IPS-NIHi7 (cell line): ENCODE data around the gene HOXD3.

ENCODE experiments used
- DNase-seq: peaks from one replicate; pipeline ENCODE4 v3.0.0; 2012; ENCODE audit warnings: mixed read lengths; ENCODE audit errors: extremely low spot score

HOXD3 gene

GRCh38 chr2:176156807-176157498 lies at the start of gene HOXD3:
TSS of gene HOXD3 (plus strand) at chr2:176157307. CDS start at chr2:176169115, 11,808 bp downstream.
- DNase-seq, result no peak

DNA sequence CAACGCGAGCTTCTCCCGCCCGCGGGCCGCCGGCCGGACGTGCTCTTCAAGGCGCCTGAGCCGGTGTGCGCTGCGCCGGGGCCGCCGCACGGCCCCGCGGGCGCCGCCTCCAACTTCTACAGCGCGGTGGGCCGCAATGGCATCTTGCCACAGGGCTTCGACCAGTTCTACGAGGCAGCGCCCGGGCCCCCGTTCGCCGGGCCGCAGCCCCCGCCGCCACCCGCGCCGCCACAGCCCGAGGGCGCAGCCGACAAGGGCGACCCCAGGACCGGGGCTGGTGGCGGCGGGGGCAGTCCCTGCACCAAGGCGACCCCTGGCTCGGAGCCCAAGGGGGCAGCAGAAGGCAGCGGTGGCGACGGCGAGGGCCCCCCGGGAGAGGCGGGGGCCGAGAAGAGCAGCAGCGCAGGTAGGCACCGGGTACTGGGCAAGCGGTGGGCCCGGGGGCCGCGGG lies 49.4 kb upstream of the HOXD3 start:
- DNase-seq, result no peak

DNA sequence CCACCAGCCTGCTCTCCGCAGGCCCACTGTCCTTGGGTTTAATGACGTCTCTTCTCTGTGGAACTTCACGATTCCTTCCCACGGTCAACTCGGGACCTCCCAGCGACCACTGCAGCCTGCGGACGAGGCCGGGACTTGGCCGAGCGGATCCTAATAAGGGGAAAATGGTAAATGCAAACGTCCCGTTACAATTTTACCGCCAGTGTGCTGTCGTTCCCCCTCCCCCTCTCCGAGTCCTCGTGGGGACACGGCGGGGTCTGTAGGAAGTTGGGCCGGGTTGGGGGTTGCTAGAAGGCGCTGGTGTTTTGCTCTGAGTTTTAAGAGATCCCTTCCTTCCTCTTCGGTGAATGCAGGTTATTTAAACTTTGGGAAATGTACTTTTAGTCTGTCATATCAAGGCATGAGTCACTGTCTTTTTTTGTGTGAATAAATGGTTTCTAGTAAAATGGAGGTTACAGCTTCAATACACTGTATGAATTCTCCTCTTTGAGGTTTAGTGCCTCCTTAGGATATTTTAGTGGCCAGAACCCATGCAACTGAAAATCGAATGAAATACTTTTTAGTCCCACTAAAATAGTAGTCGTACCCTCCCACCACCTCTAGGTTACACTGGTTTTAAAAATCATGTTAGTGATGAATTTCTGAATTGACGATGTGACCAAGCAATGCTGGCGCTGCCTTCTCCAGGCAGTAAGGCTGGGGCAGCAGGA lies 47.8 kb upstream of the HOXD3 start:
- DNase-seq, result no peak

DNA sequence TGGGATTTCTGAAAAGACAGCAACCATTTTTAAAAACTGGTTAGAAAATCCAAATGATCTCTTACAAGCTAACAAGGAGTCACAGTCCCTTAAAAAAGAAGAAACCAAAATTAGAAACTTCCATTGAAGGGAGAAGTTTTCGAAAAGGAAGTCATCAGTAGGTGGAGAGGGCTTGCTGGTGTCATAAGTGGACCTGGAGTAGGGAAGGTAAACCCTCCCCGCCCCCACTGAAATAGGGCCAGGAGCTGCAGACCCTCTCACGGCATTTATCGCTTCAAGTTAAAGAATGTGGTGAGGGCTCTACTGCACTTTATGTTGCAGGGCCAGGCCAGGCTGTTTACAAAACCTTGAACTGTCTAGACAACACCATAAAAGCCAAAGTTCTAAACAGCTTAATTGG lies 47.2 kb upstream of the HOXD3 start:
- DNase-seq, result no peak

- no peak for DNase-seq
Measured at GRCh38 chr2:176110415-176111308, 46.4 kb upstream of the HOXD3 start.

DNA sequence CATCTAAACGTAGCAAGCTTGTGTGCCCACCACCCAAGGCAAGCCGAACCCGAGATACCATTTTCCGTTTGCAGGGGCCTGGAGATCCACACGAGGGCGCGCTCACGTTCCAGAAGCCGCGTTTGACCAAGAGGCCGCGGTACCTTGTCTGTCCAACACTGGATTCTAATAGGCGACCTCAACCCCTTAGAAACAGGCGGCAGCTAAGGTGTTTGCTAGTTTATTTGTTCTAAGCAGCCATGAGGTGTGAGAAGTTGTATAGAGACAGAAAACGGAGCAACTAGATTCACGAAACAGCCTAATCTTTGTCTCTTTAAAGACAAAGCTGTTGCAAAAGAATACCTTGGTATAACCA lies 45.8 kb upstream of the HOXD3 start:
- DNase-seq, result no peak

DNA sequence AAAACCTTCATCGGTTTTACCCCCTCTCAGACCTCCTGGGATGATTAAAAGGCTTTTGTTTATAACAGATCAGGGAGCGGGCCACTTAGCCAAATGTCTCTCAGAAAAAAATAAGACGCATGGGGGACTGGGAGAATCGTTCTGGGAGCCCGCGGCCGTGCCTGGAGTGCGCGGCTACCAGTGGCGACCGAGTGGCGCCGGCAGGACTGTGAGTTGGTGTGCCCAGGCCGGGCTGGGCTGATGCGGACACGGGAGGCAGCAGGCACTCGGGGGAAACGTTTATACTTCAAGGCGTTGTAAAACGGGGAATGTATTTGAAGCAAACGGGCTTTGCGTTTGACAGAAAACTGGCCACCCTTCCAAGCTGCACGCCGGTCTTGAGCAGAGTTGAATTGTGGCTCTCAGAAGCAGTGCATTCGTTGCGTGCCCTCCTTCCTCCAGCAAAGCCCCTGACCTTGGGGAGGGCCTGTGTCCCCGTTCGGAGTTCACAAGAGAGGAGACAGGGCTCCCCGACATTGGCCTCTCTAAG lies 45.2 kb upstream of the HOXD3 start:
- DNase-seq, result no peak

GRCh38 chr2:176112375-176113302 lies 44.5 kb upstream of the HOXD3 start:
- no peak for DNase-seq

DNA sequence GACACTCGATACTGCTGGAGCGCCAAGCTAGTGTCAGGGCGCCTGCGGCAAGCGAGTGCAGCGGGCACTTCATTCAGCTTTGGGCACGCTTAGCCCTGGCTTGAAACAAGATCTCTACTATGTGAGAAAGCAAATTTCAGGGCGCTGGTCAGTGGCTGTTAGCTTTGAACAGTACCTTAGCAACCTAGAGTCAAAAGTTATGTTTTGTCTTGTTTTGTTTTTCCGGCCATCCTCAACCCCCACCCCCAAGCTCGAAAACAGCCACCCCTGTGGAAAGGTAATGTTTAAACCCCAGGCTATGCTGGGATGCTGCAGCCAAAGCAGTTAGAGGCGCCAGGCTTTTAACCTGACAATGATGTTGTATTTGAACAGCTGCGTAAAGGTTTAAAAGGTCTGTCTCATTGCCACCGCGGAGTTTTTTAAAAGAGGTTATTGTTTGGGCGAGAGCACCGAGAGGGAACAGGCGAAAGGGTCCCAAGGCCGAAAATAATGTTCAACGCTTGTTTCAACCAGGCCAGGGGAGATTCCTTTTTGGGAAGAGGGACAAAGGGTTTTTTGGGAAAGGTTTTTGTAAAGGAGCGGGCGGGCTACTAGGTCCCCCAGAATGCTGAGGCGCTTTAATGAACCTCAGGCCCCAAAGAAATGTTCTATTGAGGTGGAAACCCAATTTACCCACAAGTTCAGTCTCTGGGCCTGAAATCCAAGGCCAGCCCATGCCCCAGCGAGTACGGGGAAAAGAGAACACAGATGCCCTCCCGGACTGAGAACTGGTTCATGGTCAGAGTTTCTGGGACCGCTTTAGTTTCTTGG lies 42.8 kb upstream of the HOXD3 start:
- no peak for DNase-seq

GRCh38 chr2:176114930-176115625 lies 42.0 kb upstream of the HOXD3 start:
- DNase-seq, result no peak

- peak; percentile 69 for DNase-seq
Measured at GRCh38 chr2:176115883-176116813, 41.0 kb upstream of the HOXD3 start, which contains the start of gene HOXD10. TSS of gene HOXD10 (plus strand) at chr2:176116778. CDS start at chr2:176116834, 56 bp downstream.

DNA sequence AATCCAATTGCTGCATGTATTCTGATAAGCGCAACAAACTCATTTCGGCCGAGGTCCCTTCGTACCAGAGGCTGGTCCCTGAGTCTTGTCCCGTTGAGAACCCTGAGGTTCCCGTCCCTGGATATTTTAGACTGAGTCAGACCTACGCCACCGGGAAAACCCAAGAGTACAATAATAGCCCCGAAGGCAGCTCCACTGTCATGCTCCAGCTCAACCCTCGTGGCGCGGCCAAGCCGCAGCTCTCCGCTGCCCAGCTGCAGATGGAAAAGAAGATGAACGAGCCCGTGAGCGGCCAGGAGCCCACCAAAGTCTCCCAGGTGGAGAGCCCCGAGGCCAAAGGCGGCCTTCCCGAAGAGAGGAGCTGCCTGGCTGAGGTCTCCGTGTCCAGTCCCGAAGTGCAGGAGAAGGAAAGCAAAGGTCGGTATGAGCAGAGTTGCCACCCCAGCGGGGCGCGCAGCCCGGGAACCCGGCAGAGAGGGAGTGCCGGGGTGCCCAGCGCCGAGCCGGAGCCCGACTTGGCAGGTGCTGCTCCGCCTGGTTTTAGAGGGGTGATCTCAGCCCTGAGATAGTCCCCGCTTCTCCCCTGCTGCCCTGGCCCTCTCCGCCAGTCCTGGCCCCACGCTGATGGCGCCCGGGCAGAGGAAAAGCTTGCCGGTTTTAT lies 39.8 kb upstream of the HOXD3 start:
- DNase-seq, result no peak

DNA sequence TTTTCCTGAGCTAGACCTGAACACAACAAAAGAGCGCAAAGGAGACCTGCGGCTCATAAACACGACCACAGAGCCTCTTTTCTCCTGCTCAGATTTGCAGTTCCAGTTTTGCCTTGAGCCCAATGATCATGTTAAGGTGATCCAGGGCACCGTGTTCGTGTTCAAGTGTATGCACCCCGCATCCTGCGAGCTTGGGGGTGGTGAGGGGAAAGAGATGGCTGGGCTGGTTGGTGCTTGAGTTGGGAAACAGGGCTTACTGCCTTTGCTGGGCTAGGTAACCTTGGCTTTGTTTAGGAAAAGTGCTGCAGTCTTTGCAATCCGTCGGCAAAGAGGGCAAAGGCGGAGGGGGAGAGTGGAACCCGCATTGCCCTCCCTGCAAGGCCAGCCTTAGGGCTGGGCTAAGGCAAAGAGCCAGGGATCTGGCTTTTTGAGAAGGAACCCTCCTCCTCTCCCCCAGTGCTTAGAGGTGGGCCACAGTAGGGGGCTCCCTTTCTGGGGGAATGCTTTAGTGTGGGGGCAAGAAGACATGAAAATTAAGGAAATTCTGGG lies 39.2 kb upstream of the HOXD3 start:
- no peak for DNase-seq

DNA sequence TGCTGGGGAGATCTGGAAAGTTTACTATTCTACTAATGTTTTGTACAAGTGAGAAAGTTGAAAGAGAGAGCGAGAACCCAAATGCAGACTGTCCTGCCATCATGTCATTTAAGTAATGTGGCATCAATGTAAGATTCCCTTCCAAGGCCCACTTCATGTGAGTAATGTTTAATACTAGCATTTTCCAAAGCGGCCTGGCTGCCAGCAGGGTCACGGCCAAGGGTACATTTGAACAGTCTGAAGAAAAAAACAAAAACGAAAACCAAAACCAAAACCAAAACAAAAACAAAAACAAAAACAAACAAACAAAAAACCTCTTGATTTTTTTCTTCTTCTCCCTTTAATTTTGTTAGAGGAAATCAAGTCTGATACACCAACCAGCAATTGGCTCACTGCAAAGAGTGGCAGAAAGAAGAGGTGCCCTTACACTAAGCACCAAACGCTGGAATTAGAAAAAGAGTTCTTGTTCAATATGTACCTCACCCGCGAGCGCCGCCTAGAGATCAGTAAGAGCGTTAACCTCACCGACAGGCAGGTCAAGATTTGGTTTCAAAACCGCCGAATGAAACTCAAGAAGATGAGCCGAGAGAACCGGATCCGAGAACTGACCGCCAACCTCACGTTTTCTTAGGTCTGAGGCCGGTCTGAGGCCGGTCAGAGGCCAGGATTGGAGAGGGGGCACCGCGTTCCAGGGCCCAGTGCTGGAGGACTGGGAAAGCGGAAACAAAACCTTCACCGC lies 38.3 kb upstream of the HOXD3 start:
- DNase-seq, result no peak

DNA sequence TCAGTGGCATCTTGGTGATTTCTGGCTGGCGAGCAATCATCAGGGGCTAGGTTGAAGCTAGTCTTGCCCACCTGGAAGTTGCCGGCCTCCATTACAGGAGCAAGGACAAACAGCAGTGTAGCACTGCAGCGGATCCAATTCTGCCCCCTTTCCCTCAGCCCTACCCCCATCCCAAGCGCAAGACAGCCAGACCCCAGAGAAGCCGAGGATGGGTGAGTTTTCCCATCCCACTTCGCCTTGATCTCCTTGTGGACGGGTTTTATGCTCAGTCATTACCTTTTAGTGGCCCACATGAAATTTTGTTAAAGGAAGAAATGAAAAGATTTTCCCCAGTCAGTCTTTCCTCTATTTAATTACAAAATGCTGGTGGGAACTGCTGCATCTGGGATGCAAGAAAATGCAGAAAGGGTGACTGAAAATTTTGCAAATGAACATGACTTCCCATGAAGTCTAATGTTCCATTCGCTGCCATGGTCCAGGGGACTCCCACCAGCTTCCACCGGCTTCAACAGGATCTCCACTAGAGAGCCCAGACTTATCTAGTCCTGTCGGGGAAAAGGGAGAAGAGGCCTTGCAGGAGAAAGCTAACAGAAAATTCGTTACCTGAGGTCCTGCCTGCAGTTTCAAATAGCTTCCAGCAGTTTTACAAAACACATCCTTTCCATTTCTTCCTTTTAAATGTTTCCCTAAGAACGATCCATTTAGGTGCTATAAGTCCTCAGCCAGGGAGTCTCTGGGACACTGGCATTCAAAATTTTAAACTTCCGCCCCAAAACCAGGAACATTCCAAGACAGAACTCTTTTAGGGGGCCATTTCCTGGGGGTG lies 36.5 kb upstream of the HOXD3 start:
- DNase-seq, result no peak
